Measurements from ENCODE around the gene SCFD1.
A peak's percentile ranks its signal among the peaks of the same experiment; 100 is the strongest.
"Not testable (repeated sequence)": the region's sequence is repeated elsewhere in the genome, so short reads cannot be mapped to it uniquely, and the experiment has no call there.

The SCFD1 gene, protein sequence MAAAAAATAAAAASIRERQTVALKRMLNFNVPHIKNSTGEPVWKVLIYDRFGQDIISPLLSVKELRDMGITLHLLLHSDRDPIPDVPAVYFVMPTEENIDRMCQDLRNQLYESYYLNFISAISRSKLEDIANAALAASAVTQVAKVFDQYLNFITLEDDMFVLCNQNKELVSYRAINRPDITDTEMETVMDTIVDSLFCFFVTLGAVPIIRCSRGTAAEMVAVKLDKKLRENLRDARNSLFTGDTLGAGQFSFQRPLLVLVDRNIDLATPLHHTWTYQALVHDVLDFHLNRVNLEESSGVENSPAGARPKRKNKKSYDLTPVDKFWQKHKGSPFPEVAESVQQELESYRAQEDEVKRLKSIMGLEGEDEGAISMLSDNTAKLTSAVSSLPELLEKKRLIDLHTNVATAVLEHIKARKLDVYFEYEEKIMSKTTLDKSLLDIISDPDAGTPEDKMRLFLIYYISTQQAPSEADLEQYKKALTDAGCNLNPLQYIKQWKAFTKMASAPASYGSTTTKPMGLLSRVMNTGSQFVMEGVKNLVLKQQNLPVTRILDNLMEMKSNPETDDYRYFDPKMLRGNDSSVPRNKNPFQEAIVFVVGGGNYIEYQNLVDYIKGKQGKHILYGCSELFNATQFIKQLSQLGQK

DNA sequence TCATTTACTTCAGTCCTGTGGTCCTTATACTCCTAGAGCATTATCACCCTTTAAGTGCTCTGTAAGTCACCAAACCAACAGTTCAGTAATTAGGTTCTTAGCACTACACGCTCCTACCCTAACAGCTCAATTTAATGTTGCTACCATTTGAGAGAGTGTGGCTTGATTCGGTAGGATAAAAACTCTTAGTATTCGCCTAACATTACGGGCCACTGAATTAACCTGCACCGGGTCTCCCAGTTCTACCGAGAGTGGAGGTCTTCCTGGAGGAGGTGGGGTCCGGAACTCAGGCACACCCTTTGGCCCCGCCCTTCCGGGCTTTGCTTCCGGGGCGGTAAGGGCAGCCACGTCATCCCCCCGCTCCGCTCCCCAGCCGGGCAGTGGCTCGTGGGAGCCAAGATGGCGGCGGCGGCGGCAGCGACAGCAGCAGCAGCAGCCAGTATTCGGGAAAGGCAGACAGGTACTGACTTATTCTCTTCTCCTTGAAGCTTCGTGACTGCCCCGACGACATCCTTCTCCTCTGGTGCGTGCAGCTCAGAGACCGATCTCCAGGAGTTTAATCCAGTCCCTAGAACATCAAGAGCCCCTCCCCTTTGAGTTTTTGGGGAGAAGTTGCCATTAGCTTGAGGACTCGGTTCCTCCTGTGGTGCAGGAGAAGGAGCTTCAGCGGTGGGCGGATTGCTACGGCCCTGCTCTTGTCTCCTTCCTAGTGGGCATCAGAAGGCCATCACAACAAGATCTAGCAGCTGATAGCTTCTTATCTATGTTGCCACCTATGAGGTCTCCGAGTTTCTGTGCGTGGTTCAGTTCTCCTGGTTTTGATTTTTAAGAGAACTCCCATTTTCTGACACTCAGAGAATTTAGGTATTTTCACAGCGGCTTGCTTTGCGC lies at the start of gene SCFD1:
Gene SCFD1 (plus strand): TSS at position 380 of the 891 bp plus-strand sequence. CDS start 20 bp downstream, at position 400.
- peak; percentile 81 to 95 for DNase-seq

DNA sequence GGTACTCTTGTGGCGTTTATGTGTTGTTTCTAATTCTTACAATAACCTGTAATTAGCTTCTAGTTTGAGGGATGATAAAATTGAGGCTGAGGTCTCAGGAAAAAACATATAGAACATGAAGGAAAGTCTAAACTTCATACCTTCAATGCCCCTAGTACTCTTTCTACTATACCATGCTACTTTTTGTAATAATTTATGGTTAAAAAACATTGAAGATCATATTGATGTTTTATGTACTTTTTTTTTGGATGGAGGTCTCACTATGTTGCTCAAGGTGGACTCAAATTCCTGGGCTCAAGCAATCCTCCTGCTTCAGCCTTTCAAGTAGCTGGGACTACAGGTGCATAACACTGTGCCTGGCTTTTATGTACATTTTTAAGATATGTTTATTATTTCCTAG lies 49.3 kb upstream of the SCFD1 start:
- no peak for DNase-seq

DNA sequence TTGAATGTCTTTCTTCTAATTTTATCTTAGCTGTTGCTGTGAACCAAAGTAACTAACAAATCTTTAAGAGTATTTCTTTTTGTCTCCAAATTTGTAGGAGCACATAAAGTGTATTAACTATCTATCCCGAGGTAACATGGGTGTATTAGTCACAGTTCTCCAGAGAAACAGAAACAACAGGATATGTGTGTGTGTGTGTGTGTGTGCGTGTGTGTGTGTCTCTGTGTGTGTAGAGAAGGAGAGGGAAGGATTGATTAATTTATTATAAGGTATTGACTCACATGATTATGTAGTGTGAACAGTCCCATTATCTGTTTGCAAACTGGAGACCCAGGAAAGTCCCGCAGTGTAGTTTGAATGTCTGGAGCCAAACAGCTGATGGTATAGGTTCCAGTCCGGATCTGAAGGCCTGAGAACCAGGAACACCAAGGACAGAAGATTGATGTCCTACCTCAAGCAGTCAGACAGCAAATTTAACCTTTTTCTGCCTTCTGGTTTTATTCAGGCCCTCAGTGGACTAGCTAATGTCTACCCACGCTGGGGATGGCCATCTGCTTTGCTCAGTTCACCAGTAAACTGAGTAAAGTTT lies 48.8 kb upstream of the SCFD1 start:
- DNase-seq = no peak

DNA sequence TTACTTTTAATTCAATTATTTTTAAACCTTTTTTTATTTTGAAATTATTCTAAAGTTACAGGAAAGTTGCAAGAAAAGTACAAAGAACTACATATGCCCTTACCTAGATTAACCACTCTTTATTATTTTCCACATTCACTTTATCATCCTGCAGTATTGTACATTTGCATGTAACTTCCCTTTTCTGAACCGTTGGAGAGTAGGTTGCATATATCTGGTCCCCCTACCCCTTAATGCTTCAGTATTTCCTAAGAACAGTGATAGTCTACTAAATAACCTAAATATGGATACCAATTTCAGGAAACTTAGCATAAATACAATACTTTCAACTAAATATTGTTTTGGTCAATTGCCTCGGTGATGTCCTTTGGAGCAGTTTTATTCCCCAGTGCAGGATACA lies 48.2 kb upstream of the SCFD1 start:
- DNase-seq = no peak

- not testable (repeated sequence) for DNase-seq
Measured at GRCh38 chr14:30574777-30575176, 47.3 kb upstream of the SCFD1 start.

DNA sequence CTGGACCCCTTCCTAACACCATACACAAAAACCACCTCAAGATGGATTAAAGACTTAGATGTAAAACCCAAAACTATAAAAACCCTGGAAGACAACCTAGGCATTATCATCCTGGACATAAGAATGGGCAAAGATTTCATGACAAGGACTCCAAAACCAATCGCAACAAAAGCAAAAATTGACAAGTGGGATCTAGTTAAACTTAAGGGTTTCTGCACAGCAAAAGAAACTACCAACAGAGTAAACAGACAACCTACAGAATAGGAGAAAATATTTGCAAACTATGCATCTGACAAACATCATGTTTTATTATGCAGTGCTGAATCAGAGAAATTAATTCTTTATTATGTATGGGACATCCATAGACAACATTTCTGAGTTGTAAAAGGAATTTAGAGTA lies 45.8 kb upstream of the SCFD1 start:
- DNase-seq = not testable (repeated sequence)

- no peak for DNase-seq
Measured at GRCh38 chr14:30580616-30581282, 41.4 kb upstream of the SCFD1 start.

GRCh38 chr14:30581283-30581625 lies 40.9 kb upstream of the SCFD1 start:
- DNase-seq = no peak

DNA sequence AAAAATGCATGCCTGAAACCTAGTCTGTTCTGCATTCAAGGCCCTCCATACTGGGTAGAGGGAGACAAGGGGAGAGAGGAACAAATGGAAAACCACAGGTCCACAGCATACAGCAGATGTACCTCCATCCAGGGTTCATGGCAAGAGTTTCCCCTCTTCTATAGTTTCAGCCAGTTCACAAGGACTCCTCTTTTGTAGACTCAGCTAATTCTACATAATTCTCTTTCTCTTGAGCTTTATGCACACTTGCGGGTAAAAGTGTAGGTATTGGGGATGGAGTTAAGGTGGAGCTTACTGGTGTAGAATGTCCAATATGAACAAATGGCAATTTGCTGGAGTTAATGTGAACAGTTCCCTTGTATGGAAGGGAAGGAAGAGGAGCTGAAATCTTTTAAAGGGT lies 39.7 kb upstream of the SCFD1 start:
- DNase-seq = no peak

DNA sequence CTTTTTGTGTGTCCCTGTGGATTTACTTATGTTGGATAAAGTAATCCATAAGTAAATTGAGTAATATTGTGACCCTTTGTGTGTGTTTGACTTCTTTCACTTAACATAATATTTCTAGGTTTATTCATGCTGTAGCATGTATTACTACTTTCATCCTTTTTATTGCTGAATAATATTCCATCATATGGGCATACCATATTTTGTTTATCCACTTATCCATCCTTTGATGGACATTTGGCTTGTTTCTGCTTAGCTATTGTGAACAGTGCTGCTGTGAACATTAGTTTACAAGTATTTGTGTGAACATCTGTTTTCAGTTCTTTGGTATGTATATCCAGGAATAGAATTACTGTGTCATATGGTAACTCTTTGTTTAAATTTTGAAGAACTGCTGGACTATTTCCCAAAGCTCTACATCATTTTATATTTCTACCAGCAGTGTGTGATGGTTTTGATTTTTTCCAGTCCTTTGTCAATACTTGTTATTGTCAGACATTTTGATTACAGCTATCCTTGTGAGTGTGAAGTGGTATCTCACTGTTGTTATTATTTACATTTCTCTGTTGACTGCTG lies 38.0 kb upstream of the SCFD1 start:
- no peak for DNase-seq

DNA sequence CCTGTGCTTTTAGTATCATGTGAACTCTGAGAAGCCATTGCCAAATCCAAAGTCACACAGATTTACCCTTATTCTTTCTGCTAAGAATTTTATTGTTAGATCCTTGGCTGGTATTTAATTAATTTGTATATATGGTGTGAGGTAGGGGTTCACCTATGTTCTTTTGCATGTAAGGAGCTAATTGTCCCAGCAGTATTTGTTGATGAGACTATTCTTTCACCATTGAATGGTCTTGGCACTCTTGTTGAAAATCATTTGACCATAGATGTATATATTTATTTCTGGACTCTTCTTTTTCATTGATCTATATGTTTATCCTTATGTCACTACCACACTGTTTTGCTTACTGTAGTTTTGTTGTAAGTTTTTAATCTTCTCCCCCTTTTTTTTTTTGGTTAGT lies 36.9 kb upstream of the SCFD1 start:
- no peak for DNase-seq

DNA sequence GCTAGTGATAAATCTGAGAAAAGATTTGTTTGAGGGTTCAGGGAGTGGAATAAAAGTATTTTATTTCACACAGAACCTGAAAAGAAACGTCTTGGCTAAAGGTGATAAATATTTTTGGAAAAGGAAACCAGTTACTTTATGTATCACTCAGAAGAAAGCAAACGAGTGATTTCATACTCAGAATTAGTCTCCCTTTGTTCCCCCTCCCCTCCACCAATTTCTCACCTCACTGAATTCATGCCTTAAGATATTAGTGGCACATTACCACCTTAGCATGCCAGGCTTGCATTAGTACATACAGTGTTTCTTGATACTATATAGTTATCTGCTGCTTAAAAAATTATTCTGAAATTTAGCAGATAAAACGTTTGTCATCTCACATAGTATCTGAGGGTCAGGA lies 35.0 kb upstream of the SCFD1 start:
- DNase-seq = no peak

GRCh38 chr14:30588873-30589272 lies 33.2 kb upstream of the SCFD1 start:
- no peak for DNase-seq

DNA sequence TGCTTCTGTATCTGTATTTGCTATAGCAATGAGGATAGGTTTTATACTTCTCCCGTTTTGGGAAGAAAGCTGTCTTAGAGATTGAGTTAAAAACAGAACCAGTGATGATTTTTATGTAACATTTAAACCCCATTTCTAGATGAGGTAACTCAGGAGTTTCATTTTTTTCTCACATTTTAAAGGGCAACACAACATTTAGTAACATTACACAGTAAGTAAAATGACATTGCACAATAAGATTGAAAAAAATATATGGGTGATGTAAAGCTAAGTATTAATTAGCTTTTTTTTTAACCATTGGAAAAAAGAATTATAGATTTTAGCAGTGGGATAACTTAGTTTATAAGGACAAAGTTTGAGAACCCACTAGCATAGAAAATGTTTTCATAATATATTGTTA lies 25.2 kb upstream of the SCFD1 start:
- DNase-seq = no peak

- DNase-seq = no peak
Measured at GRCh38 chr14:30597504-30597903, 24.6 kb upstream of the SCFD1 start.

DNA sequence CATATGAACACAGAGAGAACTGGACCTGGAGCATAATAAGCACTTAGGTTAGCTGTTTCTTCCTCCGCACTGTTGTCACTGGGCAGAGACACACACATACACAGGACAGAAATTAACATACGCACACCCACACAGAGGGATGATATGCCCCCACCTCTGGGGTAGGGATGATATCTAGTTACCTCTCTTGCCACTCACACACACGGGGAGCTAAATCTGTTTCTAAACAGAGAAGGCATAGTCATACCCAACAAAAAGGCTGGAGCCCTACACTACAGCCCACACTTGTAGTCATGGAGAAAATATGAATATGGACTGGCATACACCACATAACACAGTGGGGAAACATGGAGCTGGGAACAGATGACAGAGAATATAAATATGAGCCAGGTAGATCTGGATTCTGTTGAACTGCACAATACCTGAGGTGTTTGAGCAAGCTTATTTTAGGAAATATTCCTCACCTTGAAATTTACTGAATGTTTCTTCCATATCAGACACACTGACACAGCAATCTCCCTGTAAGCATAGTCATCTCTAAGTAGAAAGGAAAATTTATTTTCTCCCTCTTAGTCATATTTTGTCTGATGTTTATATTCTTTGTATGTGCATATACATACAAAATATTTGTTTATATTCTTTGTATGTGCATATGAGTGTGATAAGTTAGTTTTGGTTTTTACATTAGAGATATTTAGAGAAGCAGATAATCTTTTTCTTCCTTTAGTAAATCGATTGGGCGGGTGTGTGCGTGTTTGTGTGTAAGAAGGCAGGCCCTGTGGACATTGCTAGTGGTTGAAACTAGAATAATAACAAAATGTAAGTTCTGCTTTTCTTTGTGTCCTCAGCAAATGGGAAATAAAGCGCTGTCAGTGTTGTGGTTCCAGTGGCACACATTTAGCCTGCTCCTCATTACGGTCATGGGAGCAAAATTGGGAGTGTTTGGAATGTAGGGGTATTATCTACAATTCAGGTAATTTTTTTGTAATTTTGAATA lies 20.9 kb upstream of the SCFD1 start:
- no peak for DNase-seq

GRCh38 chr14:30603402-30603801 lies 18.7 kb upstream of the SCFD1 start:
- DNase-seq = no peak

DNA sequence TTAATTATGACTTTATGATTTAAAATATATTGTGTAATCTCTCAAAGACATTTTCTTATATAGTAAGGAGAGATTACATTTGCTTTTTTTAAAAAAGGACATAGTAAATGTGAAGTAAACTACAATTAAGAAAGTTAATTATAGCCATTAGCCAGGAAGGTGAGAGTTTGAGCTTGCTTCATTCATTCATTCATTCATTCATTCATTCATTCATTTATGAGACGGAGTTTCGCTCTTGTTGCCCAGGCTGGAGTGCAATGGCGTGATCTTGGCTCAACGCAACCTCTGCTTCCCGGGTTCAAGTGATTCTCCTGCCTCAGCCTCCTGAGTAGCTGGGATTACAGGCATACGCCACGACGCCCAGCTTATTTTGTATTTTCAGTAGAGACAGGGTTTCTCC lies 17.4 kb upstream of the SCFD1 start:
- DNase-seq = not testable (repeated sequence)

DNA sequence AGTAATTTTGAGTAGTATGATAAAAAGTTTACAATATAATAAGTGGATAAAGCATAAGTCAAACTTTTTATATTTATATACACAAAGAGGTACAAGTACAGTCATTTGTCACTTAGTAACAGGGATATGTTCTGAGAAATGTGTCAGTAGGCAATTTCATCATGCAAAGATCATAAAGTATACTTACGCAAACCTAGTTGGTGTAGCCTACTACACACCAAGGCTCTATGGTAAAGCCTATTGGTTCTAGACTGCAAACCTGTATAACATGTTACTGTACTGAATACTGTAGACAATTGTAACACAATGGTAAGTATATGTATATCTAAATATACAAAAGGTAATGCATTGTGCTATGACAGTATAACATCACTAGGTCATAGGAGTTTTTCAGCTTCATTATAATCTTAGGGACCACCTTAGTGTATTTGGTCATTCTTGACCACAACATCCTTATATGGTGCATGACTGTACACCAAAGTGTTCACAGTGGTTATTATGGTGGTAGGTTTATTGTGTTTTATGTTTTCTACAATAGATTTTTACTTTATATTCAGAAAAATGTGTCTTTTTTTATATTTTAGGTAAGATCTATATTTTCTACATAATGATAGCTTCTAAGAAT lies 14.9 kb upstream of the SCFD1 start:
- DNase-seq = no peak

DNA sequence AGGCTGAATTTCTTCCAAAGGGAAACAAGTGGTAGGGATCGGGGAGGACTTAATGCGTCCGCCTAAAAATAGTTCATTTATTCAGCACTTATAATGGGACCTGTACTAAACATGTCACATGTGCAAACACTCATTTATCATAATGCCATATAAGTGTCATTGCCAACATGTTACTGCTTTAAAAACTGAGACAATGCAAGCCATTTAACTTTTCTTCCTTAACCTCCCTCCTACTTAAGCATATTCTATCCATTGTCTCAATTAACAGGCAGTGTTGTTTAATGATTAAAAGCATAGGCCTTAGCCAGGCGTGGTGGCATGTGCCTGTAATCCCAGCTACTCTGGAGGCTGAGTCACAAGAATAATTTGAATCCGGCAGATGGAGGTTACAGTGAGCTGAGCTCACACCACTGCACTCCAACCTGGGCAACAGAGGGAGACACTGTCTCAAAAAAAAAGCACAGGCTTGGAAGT lies 13.5 kb upstream of the SCFD1 start:
- DNase-seq = peak; percentile 62 to 83
